GM19455 (cell line): Measurements from ENCODE around the gene GAREM1.
A peak's percentile ranks its signal among the peaks of the same experiment; 100 is the strongest.
"Not testable (repeated sequence)": the region's sequence is repeated elsewhere in the genome, so short reads cannot be mapped to it uniquely, and the experiment has no call there.

Source experiments
- ATAC-seq: cut with Tn5 transposase; IDR thresholded peaks from one replicate; pipeline ENCODE4 v1.9.1; 2021; ENCODE audit not compliant: unreplicated experiment

GAREM1 gene

GRCh38 chr18:32470714-32471633, at the start of gene GAREM1:
Gene GAREM1 (minus strand): TSS chr18:32470882. CDS start chr18:32470428, 454 bp downstream.
- ATAC-seq = peak; percentile 98

- ATAC-seq = no peak
Measured at GRCh38 chr18:32511147-32511546, 40.5 kb upstream of the GAREM1 start.

GRCh38 chr18:32509111-32509510, 38.4 kb upstream of the GAREM1 start:
- no peak for ATAC-seq

- ATAC-seq = no peak
Measured at GRCh38 chr18:32507093-32507492, 36.4 kb upstream of the GAREM1 start.

- ATAC-seq = no peak
Measured at GRCh38 chr18:32502014-32502413, 31.3 kb upstream of the GAREM1 start.

GRCh38 chr18:32501242-32501641, 30.6 kb upstream of the GAREM1 start:
- not testable (repeated sequence) for ATAC-seq

- ATAC-seq = no peak
Measured at GRCh38 chr18:32483002-32483401, 12.3 kb upstream of the GAREM1 start.

- no peak for ATAC-seq
Measured at GRCh38 chr18:32482117-32482516, 11.4 kb upstream of the GAREM1 start.

- ATAC-seq = no peak
Measured at GRCh38 chr18:32480581-32480980, 9.9 kb upstream of the GAREM1 start.

- ATAC-seq = no peak
Measured at GRCh38 chr18:32478807-32479206, 8.1 kb upstream of the GAREM1 start.

- ATAC-seq = no peak
Measured at GRCh38 chr18:32478317-32478716, 7.6 kb upstream of the GAREM1 start.

- ATAC-seq = no peak
Measured at GRCh38 chr18:32476106-32476505, 5.4 kb upstream of the GAREM1 start.

- not testable (repeated sequence) for ATAC-seq
Measured at GRCh38 chr18:32475069-32475468, 4.4 kb upstream of the GAREM1 start.

GRCh38 chr18:32473325-32473724, 2.6 kb upstream of the GAREM1 start:
- ATAC-seq = no peak

- no peak for ATAC-seq
Measured at GRCh38 chr18:32472841-32473240, 2.2 kb upstream of the GAREM1 start.

GRCh38 chr18:32470460-32470713, 295 bp downstream of the GAREM1 start:
- ATAC-seq = no peak

GRCh38 chr18:32469691-32470459, 807 bp downstream of the GAREM1 start:
- ATAC-seq = peak; percentile 2

GRCh38 chr18:32469190-32469651, 1.5 kb downstream of the GAREM1 start:
- ATAC-seq = no peak

GRCh38 chr18:32468147-32468845, 2.4 kb downstream of the GAREM1 start:
- ATAC-seq = no peak

- no peak for ATAC-seq
Measured at GRCh38 chr18:32461709-32462272, 8.9 kb downstream of the GAREM1 start.

GRCh38 chr18:32460171-32460731, 10.4 kb downstream of the GAREM1 start:
- no peak for ATAC-seq
